HK-2 (cell line): Measurements from ENCODE around the gene KRTAP8-1.
A peak's percentile ranks its signal among the peaks of the same experiment; 100 is the strongest.

ENCODE experiments used
- DNase-seq: peaks from one replicate; pipeline ENCODE4 v3.0.0-alpha.2; 2018; ENCODE audit not compliant: unreplicated experiment

KRTAP8-1 gene

GRCh38 chr21:30813174-30813573 lies at the start of gene KRTAP8-1:
Gene KRTAP8-1 (minus strand): TSS chr21:30813274. CDS start chr21:30813220, 54 bp downstream.
- DNase-seq: no peak

- DNase-seq: no peak
Measured at GRCh38 chr21:30847627-30848500, 34.8 kb upstream of the KRTAP8-1 start.

DNA sequence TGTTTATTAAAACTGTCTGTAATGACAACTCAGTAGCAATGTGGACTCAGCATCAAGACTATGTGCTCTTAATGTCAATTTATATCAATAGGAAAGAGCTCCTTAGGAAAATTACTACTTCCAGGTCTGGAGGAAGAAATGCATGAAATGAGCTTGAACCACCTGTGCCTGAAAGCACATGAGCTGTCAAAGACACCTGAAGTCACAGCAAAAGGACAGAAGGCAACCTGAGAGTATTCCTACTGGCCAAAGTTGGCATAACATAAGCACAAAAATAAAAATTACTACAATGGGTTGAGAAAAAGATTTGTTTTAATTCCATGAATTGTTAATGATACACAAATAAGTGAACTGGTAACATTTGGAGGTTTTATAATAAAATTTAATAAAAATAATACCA lies 29.9 kb upstream of the KRTAP8-1 start:
- DNase-seq: no peak

GRCh38 chr21:30839304-30839703 lies 26.2 kb upstream of the KRTAP8-1 start:
- peak; percentile 40 for DNase-seq

GRCh38 chr21:30838536-30838935 lies 25.5 kb upstream of the KRTAP8-1 start:
- no peak for DNase-seq

DNA sequence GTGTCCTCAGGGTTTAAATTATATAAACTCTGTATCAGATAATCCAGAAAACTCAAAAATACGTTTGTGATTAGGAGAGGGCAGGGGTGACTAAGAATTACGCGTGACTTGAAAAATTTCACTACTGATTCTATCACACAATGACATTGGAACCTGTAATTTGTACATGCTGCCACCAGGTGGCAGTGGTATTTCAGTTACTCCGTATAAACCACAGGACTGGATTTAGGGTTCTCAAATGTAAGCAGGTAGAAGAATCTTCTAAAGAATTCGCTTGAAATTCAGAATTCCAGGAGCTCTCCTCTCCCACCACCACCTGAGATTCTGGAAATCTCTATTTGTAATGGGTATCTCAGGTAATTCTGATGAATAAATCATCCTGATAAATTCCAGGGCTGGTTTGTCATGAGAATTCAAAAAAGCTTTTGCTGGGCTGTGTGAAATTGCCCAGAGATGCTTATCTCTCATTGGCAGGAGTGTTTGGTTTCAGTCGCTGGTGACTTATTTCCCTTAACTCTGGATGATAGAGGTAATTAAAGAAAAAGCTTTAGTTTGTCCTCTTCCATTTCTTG lies 18.2 kb upstream of the KRTAP8-1 start:
- DNase-seq: peak; percentile 6

DNA sequence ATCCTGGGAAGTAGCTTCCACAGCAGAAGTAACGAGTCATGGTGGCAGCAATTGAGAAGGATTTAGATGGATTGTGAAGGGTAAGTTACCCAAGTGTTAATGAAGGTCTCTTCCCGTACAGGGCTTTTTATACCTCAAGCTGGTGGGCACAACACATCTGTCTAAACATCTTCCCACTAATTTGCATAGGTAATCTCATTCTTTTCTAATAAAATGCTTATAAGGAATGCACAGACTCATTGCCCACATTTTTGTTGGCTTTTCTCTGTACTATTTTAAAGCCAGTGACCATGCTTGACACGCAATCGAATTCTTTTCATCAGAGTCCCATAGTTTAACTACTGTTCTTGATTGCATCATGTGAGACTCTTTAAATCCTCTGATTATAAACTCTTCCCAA lies 16.6 kb upstream of the KRTAP8-1 start, which contains the start of gene KRTAP7-1:
Gene KRTAP7-1 (minus strand): TSS at position 101 of the 400 bp plus-strand sequence. CDS start 61 bp downstream, at position 40.
- no peak for DNase-seq

DNA sequence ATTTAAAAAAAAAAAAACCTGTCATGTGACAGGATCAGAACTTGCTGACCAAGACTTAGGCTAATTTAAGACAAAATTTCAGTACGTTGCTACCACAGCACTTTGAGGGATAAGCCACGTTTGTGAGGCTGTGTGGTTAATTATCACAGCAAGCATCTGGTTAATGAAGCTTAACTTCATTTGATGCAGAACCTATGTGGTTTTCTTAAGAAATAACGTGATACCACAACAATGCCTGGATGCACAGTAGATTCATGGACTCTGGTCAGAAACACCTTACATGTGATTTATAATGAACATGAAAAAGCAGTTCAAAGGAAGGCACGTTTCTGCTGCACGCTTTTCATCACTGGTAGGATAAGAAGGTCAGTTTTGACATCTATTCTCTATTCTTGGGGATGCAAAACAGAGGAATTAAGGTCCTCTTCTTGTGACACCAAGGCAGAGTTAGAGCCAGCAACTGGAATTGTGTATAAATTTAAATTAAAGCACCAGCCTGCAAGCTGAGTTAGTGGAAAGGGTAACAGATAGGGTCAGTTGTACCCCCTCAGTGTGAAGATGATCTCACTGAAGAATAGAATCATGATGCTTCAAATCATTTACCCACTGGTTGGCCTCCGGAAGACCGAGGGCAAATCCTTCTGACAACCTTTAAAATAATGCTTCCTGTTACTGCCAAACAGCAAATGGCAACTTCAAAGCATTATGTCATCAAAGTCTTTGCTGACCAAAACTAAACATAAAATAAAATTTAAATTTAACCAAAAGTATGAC lies 6.0 kb upstream of the KRTAP8-1 start:
- DNase-seq: no peak

DNA sequence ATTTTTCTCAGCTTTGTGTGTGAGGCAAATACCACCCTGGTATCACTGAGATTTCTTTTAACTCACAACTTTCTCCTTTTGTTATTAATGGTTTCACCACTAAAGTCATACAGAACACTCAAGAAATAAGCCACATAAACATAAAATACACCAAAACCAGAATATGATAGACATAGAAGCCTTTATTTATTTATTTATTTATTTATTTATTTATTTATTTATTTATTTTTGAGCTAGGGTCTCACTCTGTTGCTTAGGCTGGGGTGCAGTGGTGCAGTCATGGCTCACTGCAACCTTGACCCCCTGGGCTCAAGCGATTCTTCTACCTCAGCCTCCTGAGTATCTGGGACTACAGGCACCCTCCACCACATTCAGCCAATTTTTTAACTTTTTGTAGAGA lies 12.5 kb downstream of the KRTAP8-1 start:
- DNase-seq: no peak

DNA sequence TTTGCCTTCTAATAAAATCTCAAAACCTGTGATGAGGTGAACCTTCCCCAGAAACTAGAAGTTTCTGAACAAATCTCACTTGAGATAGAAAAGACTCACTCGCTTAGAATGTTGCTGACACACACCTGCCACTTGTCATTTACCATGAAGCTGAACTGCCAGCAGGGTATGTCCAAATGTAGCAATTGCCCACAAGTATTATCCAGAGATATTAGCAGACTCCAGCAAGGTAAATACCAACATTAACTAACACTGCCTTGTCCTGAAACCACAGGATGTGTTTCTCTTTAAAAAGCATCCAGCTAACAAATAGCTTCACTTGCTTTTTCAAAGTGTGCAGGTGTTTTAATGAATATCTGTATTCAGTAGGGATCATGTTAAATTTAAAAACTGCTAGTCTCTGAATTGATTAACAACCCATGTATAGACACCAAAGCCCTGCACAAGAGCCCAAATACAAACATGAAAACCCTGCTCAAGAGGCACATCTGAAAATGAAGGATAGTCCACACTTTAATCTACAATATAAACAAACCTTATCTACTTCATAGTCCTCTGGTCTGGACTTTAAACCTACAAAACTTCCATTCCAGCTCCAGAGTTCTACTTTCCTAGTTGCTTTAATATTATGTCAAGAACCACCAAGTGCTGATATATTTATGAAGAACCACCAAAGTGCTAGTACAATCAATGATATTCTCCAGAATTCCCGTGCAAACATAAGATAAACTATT lies 19.3 kb downstream of the KRTAP8-1 start:
- DNase-seq: no peak

DNA sequence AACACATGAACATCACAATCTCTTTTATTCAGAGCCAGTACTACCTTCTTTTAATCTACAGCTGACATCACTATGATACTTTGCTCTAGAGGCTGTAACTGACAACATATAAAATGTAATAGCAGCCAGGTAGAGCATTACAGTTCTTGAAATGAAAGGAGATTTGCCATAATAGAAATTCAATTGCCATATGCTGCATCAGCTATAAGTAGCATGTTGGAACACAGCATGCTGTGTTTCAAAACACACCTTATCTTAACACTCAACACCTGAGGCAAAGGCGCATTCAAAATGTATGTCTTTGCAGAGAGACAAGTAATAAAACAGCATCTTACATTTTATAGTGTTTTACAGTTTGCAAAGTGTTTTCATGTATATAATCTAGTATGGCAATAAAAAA lies 33.8 kb downstream of the KRTAP8-1 start:
- no peak for DNase-seq

DNA sequence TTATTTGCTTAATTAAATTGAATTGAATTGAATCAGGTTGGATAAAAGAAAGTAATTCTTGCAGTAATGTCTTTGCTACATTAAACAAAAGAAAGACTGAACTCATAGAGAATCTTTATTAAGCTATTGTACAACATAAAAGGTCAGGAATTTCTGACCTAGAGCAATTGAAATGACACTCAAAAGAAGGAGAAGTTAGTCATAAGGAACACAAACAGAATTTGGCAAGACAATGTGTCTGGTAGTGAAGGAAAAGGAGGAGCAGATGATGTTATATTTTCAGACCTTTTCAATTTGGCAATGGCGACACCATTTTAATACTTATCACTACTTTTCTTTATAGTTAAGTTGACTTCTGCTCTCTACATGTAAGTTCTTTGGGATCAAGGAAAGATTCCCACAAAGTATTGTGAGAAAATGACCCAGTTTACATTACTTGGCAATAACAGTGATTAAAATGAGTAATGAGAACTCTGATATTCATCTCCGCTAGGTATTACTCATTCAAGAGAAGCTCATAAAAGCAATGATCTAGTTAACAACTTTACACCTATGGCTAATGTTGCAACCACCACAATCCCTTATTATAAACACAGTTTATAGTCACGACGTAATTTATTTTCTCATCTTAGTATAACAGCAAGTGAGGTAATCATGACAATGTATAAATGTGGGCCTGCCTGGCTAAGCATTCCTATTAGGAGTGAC lies 43.2 kb downstream of the KRTAP8-1 start:
- no peak for DNase-seq
